Spleen (tissue), 11 donors: ENCODE data around the gene ROR1. TPM values are rescaled to one million over a fixed set of nuclear protein-coding genes. Genes with fewer than 3 reads are reported as not detected.

Experiments
- DNase-seq: peaks from one replicate; pipeline ENCODE4 v3.0.0-alpha.2; 2020
- H3K27ac ChIP-seq, 8 donors: fragments of 200-600 bp; sonication (generic) in 7 of 8; 1 replicate in 4 of 8; 2 replicates in 4 of 8; pipeline versions ENCODE4 v1.5.0 to v1.8.0; 2016 to 2021; ENCODE audit warnings: inconsistent platforms in 4 of 8, mild to moderate bottlenecking in 4 of 8, moderate library complexity in 1 of 8
- H3K27me3 ChIP-seq, 7 donors: fragments of 200-600 bp; sonication (generic) in 6 of 7; replicated peaks in 1 of 7; 1 replicate in 4 of 7; 2 replicates in 3 of 7; pipeline versions ENCODE4 v1.5.0 to v1.8.0; 2016 to 2021; ENCODE audit warnings: inconsistent platforms in 3 of 7, mild to moderate bottlenecking in 1 of 7
- H3K36me3 ChIP-seq, 6 donors: fragments of 200-600 bp; sonication (generic) in 5 of 6; 1 replicate in 4 of 6; 2 replicates in 2 of 6; pipeline versions ENCODE4 v1.5.0 to v1.8.0; 2016 to 2021; ENCODE audit warnings: inconsistent platforms in 2 of 6
- H3K4me1 ChIP-seq, 6 donors: fragments of 200-600 bp; sonication (generic) in 5 of 6; 1 replicate in 3 of 6; 2 replicates in 3 of 6; pipeline versions ENCODE4 v1.5.0 to v1.8.0; 2016 to 2021; ENCODE audit warnings: inconsistent platforms in 3 of 6
- H3K4me3 ChIP-seq, 8 donors: fragments of 200-600 bp; sonication (generic) in 7 of 8; 1 replicate in 4 of 8; 2 replicates in 4 of 8; pipeline versions ENCODE4 v1.5.0 to v1.8.0; 2016 to 2021; ENCODE audit warnings: inconsistent platforms in 4 of 8, mild to moderate bottlenecking in 4 of 8, moderate library complexity in 2 of 8
- H3K9me3 ChIP-seq, 8 donors: fragments of 200-600 bp; sonication (generic) in 7 of 8; 1 replicate in 4 of 8; 2 replicates in 4 of 8; pipeline versions ENCODE4 v1.5.0 to v1.8.0; 2016 to 2021; ENCODE audit warnings: inconsistent platforms in 4 of 8
- CTCF ChIP-seq, 11 experiments: fragments of 200-600 bp in 7 of 11; fragments of 450-650 bp in 4 of 11; sonication (generic) in 4 of 11; IDR thresholded peaks in 8 of 11; conservative IDR thresholded peaks in 3 of 11; 1 replicate in 7 of 11; 2 replicates in 4 of 11; pipeline versions ENCODE4 v1.4.0 to v1.8.0; 2016 to 2021; ENCODE audit warnings: antibody characterized with exemption in 11 of 11, inconsistent platforms in 4 of 11, mild to moderate bottlenecking in 1 of 11
- POLR2A ChIP-seq, 3 donors: fragments of 450-650 bp; IDR thresholded peaks; one replicate each; pipeline ENCODE4 v1.5.1; 2017; ENCODE audit warnings: antibody characterized with exemption in 3 of 3, mild to moderate bottlenecking in 1 of 3
- POLR2AphosphoS5 ChIP-seq, 3 donors: sonication (generic); formaldehyde crosslinking; IDR thresholded peaks; one replicate each; pipeline ENCODE4 v1.5.1; 2017; ENCODE audit warnings: antibody characterized with exemption in 3 of 3
- WGBS, 5 donors: extraction: QIAGEN DNeasy Blood & Tissue Kit in 3 of 5; methylation state at CpG; one replicate each; pipeline versions ENCODE4 v1.1.5 to v1.1.7; 2013 to 2018; 5-methylcytosine and 5-hydroxymethylcytosine counted together
- intact Hi-C: fragments of 100-400 bp; cut with DNase I; formaldehyde crosslinking; loops from one replicate; pipeline ENCODE4 v1.15.0; 2023; ENCODE audit warnings: low total_unique reads
- polyA plus RNA-seq, 3 donors: library from polyadenylated mRNA; stranded (reverse); fragments of 200-250 nt; gene quantifications; one replicate each; pipeline ENCODE4 v1.2.1, GENCODE V29; 2013
- total RNA-seq, 7 donors: library from RNA; depleted of rRNA in 3 of 7; stranded (reverse); fragments of >200 nt in 3 of 7; fragmentation: NEBNext Ultra II Directional in 4 of 7; extraction: Animal tissue kit (Norgen Biotek cat#: 25700) in 4 of 7; gene quantifications; one replicate each; pipeline versions ENCODE4 v1.1.0 to v1.2.1, GENCODE V29; 2016 to 2021
- donor health status: healthy with polysubstance abuse.
- donor health status: DM: no; HTN: no; CAD: no; lungs with moderate emphysema.
- donor health status: DM: no; HTN: no; CAD: no.
- donor health status: Bipolar disorder and iron deficiency.
- donor health status: healthy.
- donor health status: DM: no; HTN: no; CAD: no.
- donor health status: DM: yes; HTN: yes; CAD: no.

The ROR1 gene
- total and polyA plus RNA-seq, 10 donors, result 0.43 to 12.3 (median 6.4) TPM

DNA sequence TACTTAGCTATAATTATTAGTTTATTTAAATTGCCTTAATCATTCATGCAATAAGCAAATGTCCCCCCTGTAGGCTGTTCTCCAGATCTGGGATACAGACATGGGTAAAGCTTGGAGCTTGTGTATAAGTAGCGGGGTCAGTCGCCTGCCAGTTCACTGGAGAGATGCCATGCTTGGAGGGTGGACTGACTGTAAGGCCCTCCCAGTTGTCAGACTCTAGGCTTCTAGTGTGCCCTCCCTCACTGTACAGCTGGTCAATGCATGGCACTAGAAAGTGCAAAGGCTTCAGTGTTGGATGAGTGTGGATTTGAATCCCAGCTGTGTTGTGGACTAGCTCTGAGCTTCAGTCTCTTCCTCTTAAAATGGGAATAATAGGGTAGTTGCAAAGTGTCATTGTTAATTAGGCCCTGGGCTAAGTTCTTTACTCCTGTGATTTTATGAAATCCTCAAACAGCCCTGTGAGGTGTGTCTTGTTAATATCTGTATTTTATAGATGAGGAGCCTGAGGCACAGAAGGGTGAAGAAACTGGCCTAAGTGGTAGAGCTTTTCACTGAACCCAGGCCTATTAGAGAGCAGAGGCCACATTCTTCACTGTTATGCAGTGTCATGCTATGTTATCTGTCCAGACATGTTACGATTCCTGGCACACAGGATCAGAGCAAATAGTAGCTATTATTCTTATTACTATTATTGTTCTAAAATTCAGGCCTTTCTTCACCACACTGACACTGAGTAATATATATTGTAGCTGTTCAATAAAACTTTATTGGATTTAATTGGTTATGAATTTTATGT is 85.9 kb downstream of the ROR1 start:
- no peaks in the 10 kb centered on the region for H3K36me3 ChIP-seq
- H3K27ac ChIP-seq, result no peak overlapping the region
- peaks cover 0 to 22% (median 13%) of the 10 kb centered on the region in 8 donors for H3K9me3 ChIP-seq
- H3K4me1 ChIP-seq, result no peaks in the 10 kb centered on the region
- intact Hi-C loops, result no loop called here
- DNase-seq, result no peak
- no peak for TF ChIP-seq POLR2A (IDR thresholded peaks at IDR 0.05)
- no peak for TF ChIP-seq POLR2AphosphoS5 (IDR thresholded peaks at IDR 0.05)
- no peak for TF ChIP-seq CTCF (IDR thresholded peaks at IDR 0.05 in 8 of 11, conservative IDR thresholded peaks at IDR 0.05 in 3 of 11)
- H3K27me3 ChIP-seq, result no peaks in the 10 kb centered on the region
- H3K4me3 ChIP-seq, result no peak overlapping the region
- WGBS, 5 donors, result 92 to 99% (median 98%) methylated on average over 3 of the region's 3 CpGs

DNA sequence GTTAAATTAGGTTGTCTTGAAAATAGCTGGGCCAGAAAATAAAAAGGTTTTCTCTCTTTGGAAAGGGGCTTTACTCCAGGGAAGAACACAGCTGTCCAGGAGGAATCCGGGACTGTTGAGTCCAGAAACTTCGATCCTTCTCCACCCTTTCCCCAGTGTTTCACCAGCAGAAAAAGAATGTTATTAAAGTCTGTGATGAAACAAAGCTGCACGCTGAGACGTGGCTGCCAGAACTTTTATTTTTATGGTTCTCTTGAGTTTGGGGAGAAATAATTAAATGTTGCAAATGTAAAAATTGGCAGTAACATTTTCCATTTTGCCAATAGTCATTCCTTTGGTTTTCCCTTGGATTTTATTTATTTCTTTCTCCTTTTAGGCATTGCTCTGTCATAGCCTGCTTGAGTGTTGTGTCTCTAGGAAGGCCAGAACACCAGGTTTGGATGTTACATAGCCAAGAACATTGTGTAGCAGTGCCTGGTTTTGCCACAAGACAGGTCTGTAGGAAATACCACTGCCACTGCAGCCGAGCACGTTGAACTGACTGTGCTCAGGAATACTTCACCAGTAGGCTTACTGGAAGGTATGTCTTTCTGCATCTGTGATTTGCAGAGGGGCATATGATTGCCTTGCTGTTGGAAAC is 87.4 kb downstream of the ROR1 start:
- no peak for DNase-seq
- H3K4me3 ChIP-seq, result no peak overlapping the region
- no peaks in the 10 kb centered on the region for H3K36me3 ChIP-seq
- TF ChIP-seq CTCF (IDR thresholded peaks at IDR 0.05 in 8 of 11, conservative IDR thresholded peaks at IDR 0.05 in 3 of 11) (no peak), POLR2AphosphoS5 (IDR thresholded peaks at IDR 0.05) (no peak), POLR2A (IDR thresholded peaks at IDR 0.05) (no peak)
- 83 to 94% (median 91%) methylated on average over 6 of the region's 6 CpGs for WGBS, 5 donors
- no peaks in the 10 kb centered on the region for H3K27me3 ChIP-seq
- intact Hi-C loops, result no loop called here
- no peak overlapping the region for H3K27ac ChIP-seq
- H3K4me1 ChIP-seq, result no peaks in the 10 kb centered on the region
- peaks cover 0 to 9% (median 4%) of the 10 kb centered on the region in 8 donors for H3K9me3 ChIP-seq

GRCh38 chr1:63863145-63863544 is 89.3 kb downstream of the ROR1 start:
- Histone ChIP-seq H3K36me3 (no peaks in the 10 kb centered on the region), H3K9me3 (no peaks in the 10 kb centered on the region), H3K27me3 (no peaks in the 10 kb centered on the region), H3K27ac (no peak overlapping the region), H3K4me1 (no peaks in the 10 kb centered on the region), H3K4me3 (no peak overlapping the region)
- intact Hi-C loops, result no loop called here
- WGBS, 5 donors, result 78 to 91% (median 88%) methylated on average over 3 of the region's 3 CpGs
- no peak for DNase-seq
- TF ChIP-seq CTCF (IDR thresholded peaks at IDR 0.05 in 8 of 11, conservative IDR thresholded peaks at IDR 0.05 in 3 of 11) (no peak), POLR2AphosphoS5 (IDR thresholded peaks at IDR 0.05) (no peak), POLR2A (IDR thresholded peaks at IDR 0.05) (no peak)

- no peak for DNase-seq
- no peak overlapping the region for H3K4me3 ChIP-seq
- H3K27ac ChIP-seq, result no peak overlapping the region
- H3K36me3 ChIP-seq, result no peaks in the 10 kb centered on the region
- H3K4me1 ChIP-seq, result no peaks in the 10 kb centered on the region
- no peaks in the 10 kb centered on the region for H3K27me3 ChIP-seq
- intact Hi-C loops, result no loop called here
- no peak for TF ChIP-seq POLR2AphosphoS5 (IDR thresholded peaks at IDR 0.05)
- TF ChIP-seq CTCF (IDR thresholded peaks at IDR 0.05 in 8 of 11, conservative IDR thresholded peaks at IDR 0.05 in 3 of 11), result no peak
- no peak for TF ChIP-seq POLR2A (IDR thresholded peaks at IDR 0.05)
- 75 to 98% (median 90%) methylated on average over 2 to 4 of the region's 4 CpGs for WGBS, 5 donors
- H3K9me3 ChIP-seq, result no peaks in the 10 kb centered on the region
These were observed 90.4 kb downstream of the ROR1 start for GRCh38 chr1:63864224-63864641.
